ENCODE data around the gene CCDC30. TPM values are rescaled to one million over a fixed set of nuclear protein-coding genes. Genes with fewer than 3 reads are reported as not detected.

CCDC30 gene
- total RNA-seq, 4 donors from 2014 or later: 2.7 to 13.3 (median 7.1) TPM

DNA sequence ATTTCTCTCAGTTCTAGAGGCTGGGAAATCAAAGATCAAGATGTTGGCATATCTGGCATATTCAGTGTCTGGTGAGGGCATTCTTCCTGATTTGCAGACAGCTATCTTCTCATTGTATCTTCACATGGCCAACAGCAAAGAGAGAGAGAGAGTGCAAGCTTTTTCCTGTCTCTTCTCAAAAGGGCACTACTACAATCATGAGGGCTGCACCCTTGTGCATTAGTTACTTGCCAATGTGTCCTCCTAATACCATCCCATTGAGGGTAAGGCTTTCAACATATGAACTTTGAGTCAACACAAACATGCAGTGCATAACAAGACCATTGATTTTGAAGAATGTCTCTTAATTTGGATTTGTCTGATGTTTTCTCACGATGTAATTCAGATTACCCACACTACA is 78.0 kb downstream of the CCDC30 start:
- Histone ChIP-seq H3K4me1 (no peaks in the 10 kb centered on the region), H3K27me3 (no peaks in the 10 kb centered on the region), H3K36me3 (peaks cover 0 to 15% (median 0%) of the 10 kb centered on the region in 3 donors), H3K9me3 (peaks cover 0 to 8% (median 0%) of the 10 kb centered on the region in 4 donors), H3K4me3 (no peak overlapping the region), H3K27ac (no peak overlapping the region)
- TF ChIP-seq, protein P1, sequence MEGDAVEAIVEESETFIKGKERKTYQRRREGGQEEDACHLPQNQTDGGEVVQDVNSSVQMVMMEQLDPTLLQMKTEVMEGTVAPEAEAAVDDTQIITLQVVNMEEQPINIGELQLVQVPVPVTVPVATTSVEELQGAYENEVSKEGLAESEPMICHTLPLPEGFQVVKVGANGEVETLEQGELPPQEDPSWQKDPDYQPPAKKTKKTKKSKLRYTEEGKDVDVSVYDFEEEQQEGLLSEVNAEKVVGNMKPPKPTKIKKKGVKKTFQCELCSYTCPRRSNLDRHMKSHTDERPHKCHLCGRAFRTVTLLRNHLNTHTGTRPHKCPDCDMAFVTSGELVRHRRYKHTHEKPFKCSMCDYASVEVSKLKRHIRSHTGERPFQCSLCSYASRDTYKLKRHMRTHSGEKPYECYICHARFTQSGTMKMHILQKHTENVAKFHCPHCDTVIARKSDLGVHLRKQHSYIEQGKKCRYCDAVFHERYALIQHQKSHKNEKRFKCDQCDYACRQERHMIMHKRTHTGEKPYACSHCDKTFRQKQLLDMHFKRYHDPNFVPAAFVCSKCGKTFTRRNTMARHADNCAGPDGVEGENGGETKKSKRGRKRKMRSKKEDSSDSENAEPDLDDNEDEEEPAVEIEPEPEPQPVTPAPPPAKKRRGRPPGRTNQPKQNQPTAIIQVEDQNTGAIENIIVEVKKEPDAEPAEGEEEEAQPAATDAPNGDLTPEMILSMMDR (IDR thresholded peaks at IDR 0.05): no peak
- TF ChIP-seq POLR2A (IDR thresholded peaks at IDR 0.05): no peak
- no peak for TF ChIP-seq EP300 (IDR thresholded peaks at IDR 0.05)
- WGBS, 2 donors: 64 to 71% methylated on average over 1 of the region's 1 CpG
- DNase-seq (ENCODE audit: low spot score in 2 of 2): no peak

DNA sequence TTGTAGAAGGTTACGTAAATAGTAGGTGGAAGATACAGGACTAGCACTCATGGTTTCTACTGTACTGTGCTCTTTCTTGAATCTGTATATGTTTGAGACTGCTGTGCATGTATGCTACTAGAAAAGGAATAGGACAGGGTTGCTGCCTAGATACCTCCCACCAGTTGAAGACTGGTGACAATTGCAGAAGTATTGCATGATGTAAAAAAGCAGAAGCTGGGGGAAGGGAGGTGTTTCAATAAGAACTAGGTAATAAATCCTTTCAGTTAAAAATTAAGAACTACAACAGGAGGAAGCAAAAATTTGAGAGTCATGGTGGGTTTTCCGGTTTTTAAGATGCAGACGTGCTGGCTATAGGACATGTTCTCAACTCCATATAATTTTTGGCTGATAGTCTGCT is 88.1 kb downstream of the CCDC30 start:
- TF ChIP-seq, protein P1 (IDR thresholded peaks at IDR 0.05): no peak
- TF ChIP-seq POLR2A (IDR thresholded peaks at IDR 0.05) (no peak), EP300 (IDR thresholded peaks at IDR 0.05) (no peak)
- Histone ChIP-seq H3K9me3 (no peaks in the 10 kb centered on the region), H3K27me3 (no peaks in the 10 kb centered on the region), H3K4me1 (no peaks in the 10 kb centered on the region), H3K36me3 (peaks cover 0 to 27% (median 0%) of the 10 kb centered on the region in 3 donors), H3K4me3 (no peak overlapping the region), H3K27ac (no peak overlapping the region)
- DNase-seq (ENCODE audit: low spot score in 2 of 2): no peak
- 87% methylated on average over 3 of the region's 3 CpGs for WGBS, 2 donors

DNA sequence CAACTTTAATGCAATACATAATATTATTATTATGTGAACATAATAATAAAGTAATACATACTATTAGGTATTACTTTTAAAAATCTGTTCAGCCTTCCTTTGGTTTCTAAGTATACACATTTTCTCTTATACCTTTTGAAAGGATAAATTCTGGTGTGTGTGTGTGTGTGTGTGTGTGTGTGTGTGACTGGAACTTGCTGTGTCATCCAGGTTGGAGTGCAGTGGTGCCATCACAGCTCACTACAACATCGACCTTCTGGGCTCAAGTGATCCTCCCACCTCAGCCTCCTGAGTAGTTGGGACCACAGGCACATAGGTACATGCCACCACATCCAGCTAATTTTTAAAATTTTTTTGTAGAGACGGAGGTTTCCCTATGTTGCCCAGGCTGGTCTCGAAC is 88.5 kb downstream of the CCDC30 start:
- Histone ChIP-seq H3K4me3 (no peak overlapping the region), H3K36me3 (peaks cover 0 to 27% (median 0%) of the 10 kb centered on the region in 3 donors), H3K27me3 (no peaks in the 10 kb centered on the region), H3K4me1 (no peaks in the 10 kb centered on the region), H3K27ac (no peak overlapping the region), H3K9me3 (no peaks in the 10 kb centered on the region)
- TF ChIP-seq POLR2A (IDR thresholded peaks at IDR 0.05): no peak
- DNase-seq (ENCODE audit: low spot score in 2 of 2): no peak
- 79 to 90% methylated on average over 3 of the region's 3 CpGs for WGBS, 2 donors

DNA sequence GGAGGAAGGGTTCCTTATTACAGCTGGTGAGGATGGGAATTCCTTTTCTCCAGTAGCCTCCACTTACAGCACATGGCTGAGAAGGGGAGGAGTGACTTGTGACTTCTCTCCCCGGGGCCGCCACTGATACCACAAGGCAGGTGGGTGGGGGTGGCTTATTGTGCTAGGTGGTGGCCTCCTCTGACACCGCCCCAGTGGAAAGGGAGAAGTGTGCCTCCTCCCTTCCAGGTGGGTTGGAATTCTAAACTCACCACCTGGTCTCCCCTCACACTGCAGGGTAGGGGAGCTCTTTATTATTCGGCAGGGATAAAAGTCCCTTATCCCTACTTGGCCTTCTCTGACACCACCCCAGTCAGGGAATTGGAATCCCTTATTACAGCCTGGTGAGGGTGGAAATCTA is 89.5 kb downstream of the CCDC30 start:
- H3K4me1 ChIP-seq: no peaks in the 10 kb centered on the region
- no peaks in the 10 kb centered on the region for H3K27me3 ChIP-seq
- no peak for DNase-seq (ENCODE audit: low spot score in 2 of 2)
- H3K36me3 ChIP-seq: peaks cover 0 to 21% (median 0%) of the 10 kb centered on the region in 3 donors
- no peak overlapping the region for H3K27ac ChIP-seq
- no peak overlapping the region for H3K4me3 ChIP-seq
- TF ChIP-seq, protein P1 (IDR thresholded peaks at IDR 0.05): no peak
- TF ChIP-seq POLR2A (IDR thresholded peaks at IDR 0.05) (no peak), EP300 (IDR thresholded peaks at IDR 0.05) (no peak)
- WGBS, 2 donors: 79 to 81% methylated on average over 4 of the region's 4 CpGs
- no peaks in the 10 kb centered on the region for H3K9me3 ChIP-seq

DNA sequence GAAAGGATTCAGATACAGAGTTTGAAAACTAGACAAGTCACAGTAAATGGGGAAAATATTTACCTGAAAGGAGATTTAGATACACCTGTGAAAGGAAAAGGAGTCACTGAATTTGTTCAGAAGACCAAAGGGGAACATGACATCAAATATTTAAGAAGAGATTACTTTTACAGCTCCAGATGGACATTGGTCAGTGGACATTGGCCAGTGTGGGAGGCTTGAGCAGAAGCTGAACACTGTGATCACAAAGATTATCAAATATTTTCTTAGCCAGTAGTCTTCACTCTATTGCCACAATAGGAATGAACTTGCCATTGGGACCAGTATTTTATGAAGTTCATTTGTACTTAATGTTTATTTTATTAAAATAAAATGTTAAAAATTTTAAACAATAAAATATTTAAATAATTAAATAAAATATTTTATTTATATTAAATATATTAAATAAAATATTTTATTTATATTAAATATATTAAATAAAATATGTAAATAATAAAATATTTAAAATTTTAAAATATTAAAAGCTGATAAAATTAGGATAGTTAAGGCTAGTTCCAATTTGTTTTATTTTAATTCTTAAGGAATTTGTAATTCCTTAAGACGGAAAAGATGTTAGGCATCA is 94.3 kb downstream of the CCDC30 start:
- no peak for DNase-seq (ENCODE audit: low spot score in 2 of 2)
- H3K27ac ChIP-seq: no peak overlapping the region
- H3K9me3 ChIP-seq: no peaks in the 10 kb centered on the region
- WGBS, 2 donors: 97 to 100% methylated on average over 1 of the region's 1 CpG
- no peak for TF ChIP-seq EP300 (IDR thresholded peaks at IDR 0.05)
- TF ChIP-seq, protein P1 (IDR thresholded peaks at IDR 0.05): no peak
- no peak for TF ChIP-seq POLR2A (IDR thresholded peaks at IDR 0.05)
- H3K4me1 ChIP-seq: no peaks in the 10 kb centered on the region
- H3K36me3 ChIP-seq: no peaks in the 10 kb centered on the region
- H3K4me3 ChIP-seq: no peak overlapping the region
- H3K27me3 ChIP-seq: no peaks in the 10 kb centered on the region
